K562 (cell line): ENCODE results near the gene PTCH2. TPM values are rescaled to one million over a fixed set of nuclear protein-coding genes. Genes with fewer than 3 reads are reported as not detected.
"Not testable (repeated sequence)": the region's sequence is repeated elsewhere in the genome, so short reads cannot be mapped to it uniquely, and the experiment has no call there.

Source experiments
- ATAC-seq: fragments of 200-7000 bp; cut with Tn5 transposase; 3 replicates; pipeline ENCODE4 v1.9.1; 2020; ENCODE audit warnings: moderate library complexity
- BruUV-seq: library from RNA; stranded (reverse); fragments of 400-500 nt; replicated peaks from 2 replicates; lab custom pipeline; 2021; lab: Mats Ljungman, UMichigan
- CTCF ChIA-PET: fragments of 300-600 bp; formaldehyde crosslinking; extraction: SDS; loops from one replicate; lab custom pipeline; 2021; ENCODE audit warnings: low intra/inter-chr PET ratio; lab: Yijun Ruan, JAX
- POLR2A ChIA-PET: fragments of 300-600, 350-650 bp; sonication (Branson Sonifier 250); formaldehyde crosslinking; extraction: SDS; loops from one replicate; lab custom pipeline; 2021; ENCODE audit warnings: antibody characterized with exemption, inconsistent platforms; lab: Yijun Ruan, JAX
- DNase-seq, 4 experiments: peaks; one replicate each; pipeline versions ENCODE4 v3.0.0 to v3.0.0-alpha.2; 2011 to 2018; ENCODE audit warnings: low spot score in 3 of 4, mixed read lengths in 3 of 4; ENCODE audit errors: extremely low read depth in 1 of 4
- FAIRE-seq: peaks from 2 replicates; lab custom pipeline; 2011; peaks lifted over from hg19 to GRCh38; lab: Jason Lieb, UNC
- H2AFZ ChIP-seq: 2 replicates; pipeline ENCODE4 v1.6.0; 2011; ENCODE audit warnings: low read depth, low read length, control low read depth, inconsistent platforms
- H3K27ac ChIP-seq: fragments of 200-600 bp; 3 replicates; pipeline ENCODE4 v1.8.0; 2011; ENCODE audit warnings: low read depth, mild to moderate bottlenecking, control low read depth, inconsistent platforms, low read length, moderate library complexity, mixed read lengths; ENCODE audit errors: extremely low read depth
- H3K27me3 ChIP-seq, 2 experiments: fragments of 300-600 bp in 1 of 2; 2 replicates in 1 of 2; 3 replicates in 1 of 2; pipeline versions ENCODE4 v1.6.0 to v1.8.0; 2011; ENCODE audit warnings: inconsistent platforms in 2 of 2, low read length in 2 of 2, mild to moderate bottlenecking in 1 of 2, mixed read lengths in 1 of 2, moderate library complexity in 1 of 2; ENCODE audit not compliant: control insufficient read depth in 2 of 2, insufficient read depth in 2 of 2
- H3K36me3 ChIP-seq: fragments of 300-600 bp; 3 replicates; pipeline ENCODE4 v1.8.0; 2011; ENCODE audit warnings: mild to moderate bottlenecking, low read length, inconsistent platforms; ENCODE audit not compliant: control insufficient read depth, insufficient read depth
- H3K4me1 ChIP-seq, 2 experiments: fragments of 200-600 bp in 1 of 2; replicated peaks in 1 of 2; 2 replicates in 1 of 2; 3 replicates in 1 of 2; pipeline versions ENCODE4 v1.5.1 to v1.8.0; 2011; ENCODE audit warnings: inconsistent platforms in 2 of 2, low read length in 2 of 2, mild to moderate bottlenecking in 1 of 2, mixed read lengths in 1 of 2, moderate library complexity in 1 of 2; ENCODE audit not compliant: control insufficient read depth in 2 of 2, insufficient read depth in 2 of 2
- H3K4me2 ChIP-seq: 2 replicates; pipeline ENCODE4 v1.6.1; 2011; ENCODE audit warnings: low read length, control low read depth, inconsistent platforms, mixed read lengths; ENCODE audit not compliant: insufficient read depth
- H3K4me3 ChIP-seq: fragments of 200-600 bp; sonication (generic), shearing (Covaris generic); 2 replicates; pipeline ENCODE4 v1.5.1; 2016; ENCODE audit warnings: control low read depth, inconsistent platforms
- H3K79me2 ChIP-seq: fragments of 200-600 bp; 3 replicates; pipeline ENCODE4 v1.8.0; 2011; ENCODE audit warnings: low read length, inconsistent platforms; ENCODE audit not compliant: control insufficient read depth, insufficient read depth
- H3K9ac ChIP-seq, 2 experiments: 2 replicates each; pipeline versions ENCODE4 v1.6.0 to v1.6.1; 2011; ENCODE audit warnings: low read depth in 2 of 2, low read length in 2 of 2, control low read depth in 1 of 2, inconsistent platforms in 1 of 2, mild to moderate bottlenecking in 1 of 2, mixed read lengths in 1 of 2; ENCODE audit not compliant: insufficient read depth in 1 of 2
- H3K9me1 ChIP-seq: one replicate; pipeline ENCODE4 v1.6.0; 2011; ENCODE audit warnings: inconsistent platforms, mild to moderate bottlenecking, low read length, moderate library complexity; ENCODE audit not compliant: control insufficient read depth, insufficient read depth
- H3K9me3 ChIP-seq: replicated peaks from 2 replicates; pipeline ENCODE4 v1.5.1; 2011; ENCODE audit warnings: low read depth, low read length, inconsistent platforms; ENCODE audit not compliant: control insufficient read depth, insufficient read depth
- H4K20me1 ChIP-seq: replicated peaks from 2 replicates; pipeline ENCODE4 v1.6.1; 2011; ENCODE audit warnings: low read length, inconsistent platforms, mixed read lengths; ENCODE audit not compliant: control insufficient read depth, insufficient read depth
- ARID1B ChIP-seq: fragments of 450-650 bp; IDR thresholded peaks from 2 replicates; pipeline ENCODE4 v1.6.1; 2016; ENCODE audit warnings: antibody characterized with exemption, mild to moderate bottlenecking, inconsistent platforms
- CBX2 ChIP-seq: fragments of 200-600 bp; sonication (generic); IDR thresholded peaks from one replicate; pipeline ENCODE4 v1.6.1; 2012; ENCODE audit warnings: mild to moderate bottlenecking, low read length, inconsistent platforms; ENCODE audit not compliant: insufficient read depth, poor library complexity, severe bottlenecking
- FOXK1 ChIP-seq: sonication (generic); formaldehyde crosslinking; IDR thresholded peaks from 2 replicates; pipeline ENCODE4 v1.8.0; 2022; ENCODE audit warnings: missing genetic modification reagents, mild to moderate bottlenecking, borderline replicate concordance
- PHB ChIP-seq: fragments of 250-450 bp; sonication (Bioruptor Pico); IDR thresholded peaks from 2 replicates; pipeline ENCODE4 v1.5.0; 2021
- POLR2B ChIP-seq: fragments of 450-650 bp; IDR thresholded peaks from 2 replicates; pipeline ENCODE4 v1.6.1; 2018; ENCODE audit warnings: low read depth; ENCODE audit not compliant: partially characterized antibody
- RAD51 ChIP-seq: fragments of 450-650 bp; IDR thresholded peaks from 2 replicates; pipeline ENCODE4 v1.7.1; 2016; ENCODE audit warnings: low read depth, mild to moderate bottlenecking, borderline replicate concordance
- RUNX1 ChIP-seq: sonication (generic); IDR thresholded peaks from 2 replicates; pipeline ENCODE4 v1.6.1; 2016; ENCODE audit warnings: antibody characterized with exemption, low read depth
- TGIF2 ChIP-seq: sonication (generic); formaldehyde crosslinking; IDR thresholded peaks from 2 replicates; pipeline ENCODE4 v1.8.1; 2022; ENCODE audit warnings: mild to moderate bottlenecking, missing genetic modification reagents, moderate library complexity
- ZNF408 ChIP-seq: fragments of 250-450 bp; sonication (Bioruptor Pico); IDR thresholded peaks from 2 replicates; pipeline ENCODE4 v1.4.0; 2020; ENCODE audit warnings: low read depth, mild to moderate bottlenecking, moderate library complexity
- WGBS: fragments of 100-300 bp; shearing (Covaris generic); methylation state at CpG from one replicate; pipeline ENCODE4 v1.1.6; 2016; ENCODE audit warnings: low coverage, mixed read lengths; ENCODE audit not compliant: insufficient coverage; ENCODE audit errors: missing lambda C conversion rate; 5-methylcytosine and 5-hydroxymethylcytosine counted together
- in situ Hi-C: fragments of 300-500 bp; cut with MboI; formaldehyde crosslinking; loops from 4 replicates; pipeline ENCODE4 v1.15.0; 2018; ENCODE audit warnings: inconsistent platforms, mixed read lengths
- intact Hi-C: fragments of 100-400 bp; cut with micrococcal nuclease; formaldehyde crosslinking; loops from 2 replicates; pipeline ENCODE4 v1.14.2; 2022
- polyA plus RNA-seq, 8 experiments: library from polyadenylated mRNA; depleted of rRNA in 4 of 8; stranded (reverse) in 5 of 8; unstranded in 3 of 8; fragments of >200 nt; fragmentation: Nextera tagmentation in 2 of 8; fragmentation: Illumina TruSeq in 1 of 8; extraction: Ambion mirVana in 2 of 8; extraction: Trizol in 1 of 8; gene quantifications; 2 replicates each; pipeline versions ENCODE4 v1.2.1 to v1.2.3, GENCODE V29; 2011 to 2014; ENCODE audit warnings: inconsistent platforms in 1 of 8, missing spikeins in 1 of 8
- total RNA-seq, 7 experiments: library from RNA; depleted of rRNA in 6 of 7; stranded (reverse); fragments of >200 nt in 6 of 7; fragmentation: Illumina TruSeq in 2 of 7; extraction: Trizol in 2 of 7; gene quantifications; 2 replicates each; pipeline versions ENCODE4 v1.2.1 to v1.2.3, GENCODE V29; 2011 to 2021; ENCODE audit warnings: low replicate concordance in 1 of 7
- TF ChIP-seq, protein P1 (sequence below): sonication (generic); formaldehyde crosslinking; IDR thresholded peaks from 2 replicates; pipeline ENCODE4 v1.8.0; 2022; ENCODE audit warnings: missing genetic modification reagents, mild to moderate bottlenecking, borderline replicate concordance

Gene PTCH2
- total and polyA plus RNA-seq, 9 of the 15 experiments (the other 6 are each of a cell fraction or from before 2014, with no cell fraction given): 0.15 to 27.3 (median 0.48) TPM; not detected in 1

DNA sequence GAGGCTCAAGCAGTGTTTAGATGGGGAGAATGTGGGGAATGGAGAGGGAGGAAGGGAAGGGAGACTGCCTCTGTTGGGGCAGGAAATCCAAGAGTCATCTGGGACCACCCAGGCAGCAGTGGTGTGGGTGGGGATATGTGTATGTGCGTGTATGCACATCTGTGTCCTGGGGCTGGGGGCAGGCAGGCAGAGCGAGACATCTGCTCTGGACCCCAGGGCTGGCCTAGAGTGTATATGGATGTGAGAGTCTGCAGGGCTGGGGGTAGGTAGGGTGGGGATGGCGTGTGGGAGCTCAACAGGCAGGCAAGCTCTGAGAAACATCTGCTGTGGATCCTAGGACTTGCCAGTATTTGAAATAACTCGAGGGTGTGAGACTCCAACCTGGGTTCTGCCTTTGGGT lies 3.5 kb downstream of the PTCH2 start:
- intact Hi-C loops: loop anchor here (10.0 kb wide), 1 partner anchor 385 kb away; no protein-coding TSS in a partner anchor
- in situ Hi-C loops: loop anchor here (5.0 kb wide), 1 partner anchor 173 kb away; the partner anchor contains the start of genes HECTD3 and UROD
- no peak for FAIRE-seq
- Histone ChIP-seq H2AFZ (no peak overlapping the region), H3K79me2 (no peaks in the 10 kb centered on the region), H3K27me3 (no peaks in the 10 kb centered on the region), H3K9me3 (no peaks in the 10 kb centered on the region), H3K9ac (peak overlapping the region in 1 of 2 experiments; percentile 60; a peak in 2 of 4 replicates), H3K4me1 (peaks cover 13 to 18% of the 10 kb centered on the region in 2 experiments), H3K9me1 (no peaks in the 10 kb centered on the region), H3K36me3 (no peaks in the 10 kb centered on the region), H4K20me1 (no peaks in the 10 kb centered on the region), H3K27ac (no peak overlapping the region), H3K4me3 (no peak overlapping the region), H3K4me2 (no peak overlapping the region)
- no peak for ATAC-seq
- no peak for DNase-seq
- WGBS: 56% methylated on average over 4 of the region's 4 CpGs
- ChIA-PET POLR2A (interaction anchor here (2.9 kb wide), 1 partner anchor 20 kb away, joined by 19 read pairs; no protein-coding TSS in a partner anchor), CTCF (no interaction called here)
- BruUV-seq: no TSS peak
- TF ChIP-seq RAD51 (no peak), TGIF2 (CRISPR knock-in tag) (no peak), FOXK1 (CRISPR knock-in tag) (no peak), CBX2 (no peak), POLR2B (no peak), ARID1B (no peak), ZNF408 (no peak), RUNX1 (no peak), PHB (no peak)
- TF ChIP-seq, protein P1, sequence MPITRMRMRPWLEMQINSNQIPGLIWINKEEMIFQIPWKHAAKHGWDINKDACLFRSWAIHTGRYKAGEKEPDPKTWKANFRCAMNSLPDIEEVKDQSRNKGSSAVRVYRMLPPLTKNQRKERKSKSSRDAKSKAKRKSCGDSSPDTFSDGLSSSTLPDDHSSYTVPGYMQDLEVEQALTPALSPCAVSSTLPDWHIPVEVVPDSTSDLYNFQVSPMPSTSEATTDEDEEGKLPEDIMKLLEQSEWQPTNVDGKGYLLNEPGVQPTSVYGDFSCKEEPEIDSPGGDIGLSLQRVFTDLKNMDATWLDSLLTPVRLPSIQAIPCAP (CRISPR knock-in tag): no peak

DNA sequence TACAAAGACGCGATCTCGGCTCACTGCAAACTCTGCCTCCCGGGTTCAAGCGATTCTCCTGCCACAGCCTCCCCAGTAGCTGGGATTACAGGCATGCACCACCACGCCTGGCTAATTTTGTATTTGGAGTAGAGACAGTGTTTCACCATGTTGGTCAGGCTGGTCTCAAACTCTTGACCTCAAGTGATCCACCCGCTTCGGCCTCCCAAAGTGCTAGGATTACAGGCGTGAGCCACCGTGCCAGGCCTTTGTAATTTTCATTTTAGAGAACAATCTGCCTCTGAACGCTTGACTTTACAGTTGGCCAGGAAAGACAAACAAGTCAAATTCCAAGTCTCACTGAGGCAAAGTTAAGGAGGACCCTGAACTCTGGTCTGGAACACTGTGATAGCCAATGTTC lies 4.8 kb downstream of the PTCH2 start:
- CTCF ChIA-PET: interaction anchor here (0.7 kb wide), 2 partner anchors 465 to 1894 kb away, joined by 3 to 4 read pairs; no protein-coding TSS in a partner anchor

More for the DNA sequence above, 4.8 kb downstream of the PTCH2 start:
- not testable (repeated sequence) for H2AFZ ChIP-seq, FAIRE-seq, H3K27me3 ChIP-seq, H3K36me3 ChIP-seq, ATAC-seq, H3K9me3 ChIP-seq, H3K79me2 ChIP-seq, H3K4me3 ChIP-seq, H3K9me1 ChIP-seq, H3K4me2 ChIP-seq, H4K20me1 ChIP-seq, BruUV-seq, H3K9ac ChIP-seq, DNase-seq, H3K27ac ChIP-seq
- WGBS: 76% methylated on average over 11 of the region's 11 CpGs
- in situ Hi-C loops (loop anchor here (5.0 kb wide), 1 partner anchor 174 kb away; the partner anchor contains the start of genes HECTD3 and UROD), intact Hi-C loops (loop anchor here (10.0 kb wide), 1 partner anchor 387 kb away; no protein-coding TSS in a partner anchor)
- POLR2A ChIA-PET: interaction anchor here (0.7 to 1.5 kb wide), 3 partner anchors 11 to 92 kb away, joined by 3 to 9 read pairs (median 6); no protein-coding TSS in a partner anchor
- peaks cover 21 to 25% of the 10 kb centered on the region in 2 experiments for H3K4me1 ChIP-seq
